Suprapubic skin (tissue), 3 donors: Measurements from ENCODE around the gene PAK6.

Experiments
- CTCF ChIP-seq, 2 donors: fragments of 200-600 bp in 1 of 2; fragments of 450-650 bp in 1 of 2; sonication (generic) in 1 of 2; IDR thresholded peaks; one replicate each; pipeline ENCODE4 v1.5.1; 2016 to 2019; ENCODE audit warnings: antibody characterized with exemption in 2 of 2, mild to moderate bottlenecking in 1 of 2, moderate library complexity in 1 of 2
- EP300 ChIP-seq: sonication (generic); formaldehyde crosslinking; IDR thresholded peaks from one replicate; pipeline ENCODE4 v1.6.1; 2017; ENCODE audit warnings: antibody characterized with exemption
- POLR2A ChIP-seq, 2 donors: fragments of 450-650 bp; IDR thresholded peaks; one replicate each; pipeline ENCODE4 v1.6.1; 2017; ENCODE audit warnings: antibody characterized with exemption in 2 of 2, mild to moderate bottlenecking in 2 of 2, moderate library complexity in 2 of 2

GRCh38 chr15:40306371-40306770 is 67.5 kb downstream of the PAK6 start:
- TF ChIP-seq CTCF (IDR thresholded peaks at IDR 0.05) (no peak), POLR2A (IDR thresholded peaks at IDR 0.05) (no peak), EP300 (no peak)
